Liver (tissue), 3 donors: ENCODE measurements around the gene CEP20.

Experiments
- EGR1 ChIP-seq, 2 donors: IDR thresholded peaks; 2 replicates each; pipeline ENCODE4 v1.6.1; 2016 to 2018; ENCODE audit warnings: antibody characterized with exemption in 2 of 2, low read depth in 2 of 2
- GABPA ChIP-seq, 2 donors: IDR thresholded peaks in 1 of 2; conservative IDR thresholded peaks in 1 of 2; 2 replicates each; pipeline ENCODE4 v1.6.1; 2016; ENCODE audit warnings: antibody characterized with exemption in 2 of 2, mild to moderate bottlenecking in 1 of 2, moderate library complexity in 1 of 2
- RXRA ChIP-seq, 2 donors: IDR thresholded peaks; 2 replicates each; pipeline ENCODE4 v1.6.1; 2017 to 2018; ENCODE audit warnings: antibody characterized with exemption in 2 of 2, mild to moderate bottlenecking in 1 of 2
- TF ChIP-seq, protein P1 (sequence below): fragments of 150-350 bp; IDR thresholded peaks from 2 replicates; pipeline ENCODE4 v1.5.1; 2017; ENCODE audit warnings: improper control_type of control experiment, low read depth, low read length; ENCODE audit not compliant: missing input control
- donor health status: healthy.
- donor health status: healthy.

DNA sequence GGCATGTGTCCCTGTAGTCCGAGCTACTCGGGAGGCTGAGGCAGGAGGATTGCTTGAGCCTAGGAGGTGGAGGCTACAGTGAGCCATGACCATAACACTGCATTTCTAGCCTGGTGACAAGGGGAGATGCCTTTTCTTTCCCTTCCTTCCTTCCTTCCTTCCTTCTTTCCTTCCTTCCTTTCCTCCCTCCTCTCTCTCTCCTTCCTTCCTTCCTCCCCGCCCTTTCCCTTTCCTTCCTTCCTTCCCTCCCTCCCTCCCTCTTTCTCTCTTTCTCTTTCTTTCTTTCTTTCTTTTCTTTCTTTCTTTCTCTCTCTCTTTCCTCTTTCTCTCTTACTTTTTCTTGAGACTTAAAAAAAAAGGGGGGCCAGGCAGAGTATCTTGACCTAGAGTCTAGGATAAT, 3.1 kb upstream of the CEP20 start:
- no peak for TF ChIP-seq EGR1 (IDR thresholded peaks at IDR 0.05; ENCODE audit: low read depth in 2 of 2)
- TF ChIP-seq, protein P1, sequence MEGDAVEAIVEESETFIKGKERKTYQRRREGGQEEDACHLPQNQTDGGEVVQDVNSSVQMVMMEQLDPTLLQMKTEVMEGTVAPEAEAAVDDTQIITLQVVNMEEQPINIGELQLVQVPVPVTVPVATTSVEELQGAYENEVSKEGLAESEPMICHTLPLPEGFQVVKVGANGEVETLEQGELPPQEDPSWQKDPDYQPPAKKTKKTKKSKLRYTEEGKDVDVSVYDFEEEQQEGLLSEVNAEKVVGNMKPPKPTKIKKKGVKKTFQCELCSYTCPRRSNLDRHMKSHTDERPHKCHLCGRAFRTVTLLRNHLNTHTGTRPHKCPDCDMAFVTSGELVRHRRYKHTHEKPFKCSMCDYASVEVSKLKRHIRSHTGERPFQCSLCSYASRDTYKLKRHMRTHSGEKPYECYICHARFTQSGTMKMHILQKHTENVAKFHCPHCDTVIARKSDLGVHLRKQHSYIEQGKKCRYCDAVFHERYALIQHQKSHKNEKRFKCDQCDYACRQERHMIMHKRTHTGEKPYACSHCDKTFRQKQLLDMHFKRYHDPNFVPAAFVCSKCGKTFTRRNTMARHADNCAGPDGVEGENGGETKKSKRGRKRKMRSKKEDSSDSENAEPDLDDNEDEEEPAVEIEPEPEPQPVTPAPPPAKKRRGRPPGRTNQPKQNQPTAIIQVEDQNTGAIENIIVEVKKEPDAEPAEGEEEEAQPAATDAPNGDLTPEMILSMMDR: no peak
- TF ChIP-seq RXRA (IDR thresholded peaks at IDR 0.05): no peak
- TF ChIP-seq GABPA (IDR thresholded peaks at IDR 0.05 in 1 of 2, conservative IDR thresholded peaks at IDR 0.05 in 1 of 2): no peak
